ENCODE data around the gene CAVIN4.

CAVIN4 gene

GRCh38 chr9:100577776-100578448 lies at the start of gene CAVIN4:
CAVIN4 (plus strand) TSS chr9:100578079; CDS start chr9:100578144, 65 bp downstream.
- DNase-seq = no peak

GRCh38 chr9:100534401-100534800 lies 43.5 kb upstream of the CAVIN4 start:
- DNase-seq = no peak

- no peak for DNase-seq
These were observed 37.6 kb upstream of the CAVIN4 start for GRCh38 chr9:100540327-100540726.

- DNase-seq = no peak
These were observed 28.8 kb upstream of the CAVIN4 start for GRCh38 chr9:100549048-100549447.

GRCh38 chr9:100554935-100555401 lies 22.9 kb upstream of the CAVIN4 start:
- DNase-seq = no peak

GRCh38 chr9:100555471-100555870 lies 22.4 kb upstream of the CAVIN4 start:
- DNase-seq = no peak

- no peak for DNase-seq
These were observed 20.8 kb upstream of the CAVIN4 start for GRCh38 chr9:100557053-100557452.

GRCh38 chr9:100561256-100561655 lies 16.6 kb upstream of the CAVIN4 start:
- DNase-seq = no peak

- DNase-seq = no peak
These were observed 10.0 kb upstream of the CAVIN4 start for GRCh38 chr9:100567856-100568255.

- no peak for DNase-seq
These were observed 4.1 kb upstream of the CAVIN4 start for GRCh38 chr9:100573655-100574260.

- DNase-seq = no peak
These were observed 2.9 kb upstream of the CAVIN4 start for GRCh38 chr9:100575006-100575405.

- DNase-seq = no peak
These were observed 2.0 kb upstream of the CAVIN4 start for GRCh38 chr9:100575765-100576386.

GRCh38 chr9:100578610-100579009 lies 731 bp downstream of the CAVIN4 start:
- no peak for DNase-seq

GRCh38 chr9:100579665-100580064 lies 1.8 kb downstream of the CAVIN4 start:
- DNase-seq = no peak

GRCh38 chr9:100580257-100580656 lies 2.4 kb downstream of the CAVIN4 start:
- no peak for DNase-seq

GRCh38 chr9:100581081-100581480 lies 3.2 kb downstream of the CAVIN4 start:
- no peak for DNase-seq

- no peak for DNase-seq
These were observed 3.8 kb downstream of the CAVIN4 start for GRCh38 chr9:100581661-100582060.

- no peak for DNase-seq
These were observed 5.3 kb downstream of the CAVIN4 start for GRCh38 chr9:100583014-100583802.

- DNase-seq = no peak
These were observed 7.1 kb downstream of the CAVIN4 start for GRCh38 chr9:100584951-100585350.

- no peak for DNase-seq
These were observed 8.2 kb downstream of the CAVIN4 start for GRCh38 chr9:100586093-100586492.

GRCh38 chr9:100587375-100587774 lies 9.5 kb downstream of the CAVIN4 start:
- no peak for DNase-seq

GRCh38 chr9:100589582-100589981 lies 11.7 kb downstream of the CAVIN4 start:
- DNase-seq = no peak

- no peak for DNase-seq
These were observed 12.6 kb downstream of the CAVIN4 start for GRCh38 chr9:100590481-100590880.
